ENCODE data around the gene BAHCC1. TPM values are rescaled to one million over a fixed set of nuclear protein-coding genes. Genes with fewer than 3 reads are reported as not detected.

The BAHCC1 gene
- total RNA-seq (2014; rRNA removed) (9.9 and 16.9 TPM in 2 replicates), Bru-seq, nascent RNA (percentile 49 among the genes with signal in this experiment), BruChase-seq, experiment 1, labeled RNA remaining after a 6-hour chase (percentile 55 among the genes with signal in this experiment), BruChase-seq, experiment 2, labeled RNA remaining after a 2-hour chase (percentile 58 among the genes with signal in this experiment)
- long read RNA-seq, transcript BAHCC1-208 (1 exons, 1,890 nt) = major isoform, 6 of 25 reads
- long read RNA-seq, partial matches to known transcripts = 5 of 25 reads
- long read RNA-seq, other reads (novel, unspliced or antisense) = 14 of 25 reads

- ATAC-seq (peak; percentile 72), DNase-seq (peak; percentile 100)
- Histone ChIP-seq H3K4me2 (ENCODE audit: low read length) (peak within 1 kb of the TSS; percentile 100), H3K79me2 (ENCODE audit: low read length) (peaks cover 69% of the 10 kb centered on the region), H3K9me3 (ENCODE audit: low read length) (no peaks in the 10 kb centered on the region), H3F3A (ENCODE audit: low read length, unreplicated experiment) (no peaks in the 10 kb centered on the region), H4K20me1 (ENCODE audit: low read length) (no peaks in the 10 kb centered on the region), H3K9ac (ENCODE audit: low read length) (peak within 1 kb of the TSS; percentile 95), H3K27ac (ENCODE audit: low read length) (peak within 1 kb of the TSS; percentile 80), H2AFZ (ENCODE audit: low read length) (peak within 1 kb of the TSS; percentile 69), H3K4me3 (ENCODE audit: low read length) (peak within 1 kb of the TSS; percentile 98), H3K9me2 (replicated peaks; ENCODE audit: low read length) (no peaks in the 10 kb centered on the region), H3K4me1 (ENCODE audit: insufficient read depth, low read length) (peaks cover 31% of the 10 kb centered on the region), H3K36me3 (ENCODE audit: low read depth, low read length) (no peaks in the 10 kb centered on the region), H3K27me3 (ENCODE audit: low read length) (no peaks in the 10 kb centered on the region)
- POLR2A ChIA-PET (ENCODE audit: unreplicated experiment) = interaction anchor here (0.5 to 1.3 kb wide), 11 partner anchors 15 to 476 kb away, joined by 3 to 12 read pairs (median 3); partner anchors contain the start of gene ARHGDIA
- TF ChIP-seq EZH2phosphoT487 (IDR thresholded peaks at IDR 0.05; ENCODE audit: borderline replicate concordance, low read length) (peak; percentile 86), CTCF (conservative IDR thresholded peaks at IDR 0.05; ENCODE audit: low read depth, low read length) (no peak)
- intact Hi-C loops (cut with micrococcal nuclease) = loop anchor here (2.0 to 10.0 kb wide), 3 partner anchors 30 to 140 kb away; partner anchors contain the start of gene ACTG1
- CTCF ChIA-PET = interaction anchor here (0.6 to 1.7 kb wide), 5 partner anchors 50 to 140 kb away, joined by 3 to 10 read pairs (median 7); partner anchors contain the start of gene SLC38A10
- BruUV-seq (replicated peaks) = no TSS peak
Observed at GRCh38 chr17:81394921-81395599, at the start of gene BAHCC1. Gene BAHCC1, plus strand, starts transcription at chr17:81395457. Its CDS starts 4,283 bp downstream, at chr17:81399740.

- Histone ChIP-seq H4K20me1 (ENCODE audit: low read length) (no peaks in the 10 kb centered on the region), H3K36me3 (ENCODE audit: low read depth, low read length) (no peaks in the 10 kb centered on the region), H3K4me3 (ENCODE audit: low read length) (peak overlapping the region; percentile 73), H3K9me2 (replicated peaks; ENCODE audit: low read length) (no peaks in the 10 kb centered on the region), H3F3A (ENCODE audit: low read length, unreplicated experiment) (no peaks in the 10 kb centered on the region), H3K9me3 (ENCODE audit: low read length) (no peaks in the 10 kb centered on the region), H3K4me1 (ENCODE audit: insufficient read depth, low read length) (peaks cover 33% of the 10 kb centered on the region), H3K9ac (ENCODE audit: low read length) (peak overlapping the region; percentile 59), H3K27ac (ENCODE audit: low read length) (no peak overlapping the region), H3K79me2 (ENCODE audit: low read length) (peaks cover 45% of the 10 kb centered on the region), H3K27me3 (ENCODE audit: low read length) (no peaks in the 10 kb centered on the region), H3K4me2 (ENCODE audit: low read length) (peak overlapping the region; percentile 92), H2AFZ (ENCODE audit: low read length) (peak overlapping the region; percentile 64; the same call in 1 of the 2 replicates)
- ChIA-PET POLR2A (ENCODE audit: unreplicated experiment) (interaction anchor here (1.3 kb wide), 1 partner anchor 19 kb away, joined by 4 read pairs; no protein-coding TSS in a partner anchor), CTCF (interaction anchor here (0.6 to 1.4 kb wide), 4 partner anchors 17 to 115 kb away, joined by 3 to 6 read pairs (median 4); no protein-coding TSS in a partner anchor)
- no peak for TF ChIP-seq EZH2 (IDR thresholded peaks at IDR 0.05; ENCODE audit: low read length, unreplicated experiment)
- TF ChIP-seq CTCF (conservative IDR thresholded peaks at IDR 0.05; ENCODE audit: low read depth, low read length) = no peak
- TF ChIP-seq EZH2phosphoT487 (IDR thresholded peaks at IDR 0.05; ENCODE audit: borderline replicate concordance, low read length) = no peak
- BruUV-seq (replicated peaks) = TSS peak; percentile 71
- ATAC-seq (peak; percentile 61), DNase-seq (peak; percentile 97)
- intact Hi-C loops (cut with micrococcal nuclease) = loop anchor here (1.0 kb wide), 1 partner anchor 19 kb away; no protein-coding TSS in a partner anchor
Observed at GRCh38 chr17:81346090-81346907, 49.0 kb upstream of the BAHCC1 start.
